Keratinocyte (primary cell): ENCODE measurements around the gene ANGPTL2. TPM values are rescaled to one million over a fixed set of nuclear protein-coding genes. Genes with fewer than 3 reads are reported as not detected.

Experiments used
- DNase-seq: peaks from one replicate; pipeline ENCODE4 v3.0.0-alpha.2; 2011; ENCODE audit warnings: low read depth, missing footprints, low spot score
- FAIRE-seq: peaks from 2 replicates; lab custom pipeline; 2011; peaks lifted over from hg19 to GRCh38; lab: Jason Lieb, UNC
- H2AFZ ChIP-seq: 2 replicates; pipeline ENCODE4 v1.6.0; 2012; ENCODE audit warnings: low read length, control low read depth, inconsistent platforms; ENCODE audit not compliant: control insufficient read depth
- H3K27ac ChIP-seq: 2 replicates; pipeline ENCODE4 v1.5.1; 2011; ENCODE audit warnings: low read length; ENCODE audit not compliant: control insufficient read depth, insufficient read depth
- H3K27me3 ChIP-seq: 3 replicates; pipeline ENCODE4 v1.6.0; 2011; ENCODE audit warnings: low read length; ENCODE audit not compliant: control insufficient read depth, insufficient read depth; ENCODE audit errors: extremely low read depth
- H3K36me3 ChIP-seq, 2 experiments: 2 replicates in 1 of 2; 3 replicates in 1 of 2; pipeline ENCODE4 v1.5.1; 2011; ENCODE audit warnings: low read length in 2 of 2, mild to moderate bottlenecking in 1 of 2; ENCODE audit not compliant: control insufficient read depth in 2 of 2, insufficient read depth in 2 of 2; ENCODE audit errors: extremely low read depth in 1 of 2
- H3K4me1 ChIP-seq: 3 replicates; pipeline ENCODE4 v1.5.1; 2011; ENCODE audit warnings: low read length; ENCODE audit not compliant: control insufficient read depth, insufficient read depth; ENCODE audit errors: extremely low read depth
- H3K4me2 ChIP-seq: 3 replicates; pipeline ENCODE4 v1.6.0; 2011; ENCODE audit warnings: low read depth, low read length; ENCODE audit not compliant: control insufficient read depth, insufficient read depth; ENCODE audit errors: extremely low read depth
- H3K4me3 ChIP-seq, 3 experiments: fragments of 200-600 bp in 1 of 3; sonication (generic) in 1 of 3; 2 replicates in 2 of 3; 3 replicates in 1 of 3; pipeline ENCODE4 v1.5.1; 2011 to 2016; ENCODE audit warnings: low read length in 3 of 3, mild to moderate bottlenecking in 3 of 3, control low read depth in 2 of 3, inconsistent platforms in 1 of 3, low read depth in 1 of 3, mixed read lengths in 1 of 3, mixed run types in 1 of 3, moderate library complexity in 1 of 3; ENCODE audit not compliant: control insufficient read depth in 2 of 3, insufficient read depth in 2 of 3; ENCODE audit errors: extremely low read depth in 1 of 3
- H3K79me2 ChIP-seq: 2 replicates; pipeline ENCODE4 v1.6.0; 2012; ENCODE audit warnings: low read length; ENCODE audit not compliant: control insufficient read depth, insufficient read depth
- H3K9ac ChIP-seq: 3 replicates; pipeline ENCODE4 v1.6.0; 2011; ENCODE audit warnings: low read length; ENCODE audit not compliant: control insufficient read depth, insufficient read depth; ENCODE audit errors: extremely low read depth
- H3K9me1 ChIP-seq: 3 replicates; pipeline ENCODE4 v1.6.0; 2011; ENCODE audit warnings: low read length; ENCODE audit not compliant: control insufficient read depth, insufficient read depth; ENCODE audit errors: extremely low read depth
- H3K9me3 ChIP-seq: 2 replicates; pipeline ENCODE4 v1.5.1; 2012; ENCODE audit warnings: low read depth, low read length; ENCODE audit not compliant: control insufficient read depth
- H4K20me1 ChIP-seq: 3 replicates; pipeline ENCODE4 v1.6.0; 2011; ENCODE audit warnings: low read length; ENCODE audit not compliant: control insufficient read depth, insufficient read depth; ENCODE audit errors: extremely low read depth
- EZH2 ChIP-seq: IDR thresholded peaks from one replicate; pipeline ENCODE4 v1.6.1; 2012; ENCODE audit warnings: inconsistent platforms, mild to moderate bottlenecking, low read length, moderate library complexity
- dilution Hi-C: fragments of 300-500 bp; cut with MboI; formaldehyde crosslinking; loops from one replicate; pipeline ENCODE4 v1.7.0; 2020; ENCODE audit warnings: low sequenced_read_pairs; ENCODE audit not compliant: extremely low pct_ligation_motif_present
- polyA plus RNA-seq, 5 experiments: library from polyadenylated mRNA; depleted of rRNA in 3 of 5; stranded (reverse) in 3 of 5; stranded (forward) in 1 of 5; unstranded in 1 of 5; fragments of >200 nt; gene quantifications; 1 replicate in 1 of 5; 2 replicates in 3 of 5; 3 replicates in 1 of 5; pipeline versions ENCODE4 v1.2.1 to v1.2.3, GENCODE V29; 2011 to 2012; ENCODE audit warnings: missing spikeins in 2 of 5, low read depth in 1 of 5, low replicate concordance in 1 of 5
- TF ChIP-seq, protein P1 (sequence below), 3 experiments: IDR thresholded peaks in 1 of 3; conservative IDR thresholded peaks in 1 of 3; optimal IDR thresholded peaks in 1 of 3; 2 replicates in 2 of 3; 3 replicates in 1 of 3; pipeline versions ENCODE3 to v1.5.1; 2011; ENCODE audit warnings: low read length in 3 of 3, mild to moderate bottlenecking in 3 of 3, moderate library complexity in 2 of 3, control low read depth in 1 of 3, inconsistent platforms in 1 of 3; ENCODE audit not compliant: insufficient read depth in 2 of 3; ENCODE audit errors: extremely low read depth in 1 of 3

ANGPTL2 gene
- polyA plus RNA-seq, 1 donor (not counting 4 experiments of a cell fraction or from before 2014, with no cell fraction given) = 0.18 TPM

DNA sequence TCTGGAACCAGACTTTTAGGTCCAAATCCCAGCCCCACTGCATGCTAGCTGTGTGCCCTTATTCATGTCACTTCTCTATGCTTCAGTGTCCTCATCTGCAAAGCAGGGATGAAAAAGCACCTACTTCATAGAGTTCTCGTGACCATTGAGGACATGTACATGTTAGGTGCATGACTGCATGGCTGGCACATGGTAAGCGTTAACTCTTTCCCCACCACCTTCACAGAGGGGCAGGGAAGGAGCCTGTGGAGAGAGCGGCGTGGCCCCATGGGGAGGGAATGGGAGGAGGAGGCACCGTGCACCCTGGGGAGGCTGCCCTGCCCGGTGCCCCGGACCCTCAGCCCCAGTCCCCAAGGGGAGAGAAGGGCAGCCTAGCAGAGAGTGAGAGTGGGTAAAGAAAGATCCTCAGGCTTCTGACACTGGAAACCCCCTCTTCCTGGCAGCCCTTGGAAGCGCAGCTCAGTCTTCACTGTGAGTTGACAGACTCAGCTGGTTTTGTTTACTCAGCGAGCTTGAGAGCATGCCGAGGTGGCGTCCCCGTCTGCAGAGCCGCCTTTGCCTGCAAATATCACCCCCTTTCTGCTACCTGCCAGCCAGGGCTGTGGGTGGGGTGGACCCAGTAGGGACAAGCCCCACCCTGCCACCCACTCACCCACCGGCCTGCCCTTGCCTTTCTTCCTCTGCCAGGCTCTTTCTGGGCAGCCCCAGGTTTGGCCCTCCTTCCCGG is 10.6 kb upstream of the ANGPTL2 start:
- H2AFZ ChIP-seq = no peak overlapping the region
- DNase-seq (no peak), FAIRE-seq (peak; percentile 5)
- TF ChIP-seq, protein P1, sequence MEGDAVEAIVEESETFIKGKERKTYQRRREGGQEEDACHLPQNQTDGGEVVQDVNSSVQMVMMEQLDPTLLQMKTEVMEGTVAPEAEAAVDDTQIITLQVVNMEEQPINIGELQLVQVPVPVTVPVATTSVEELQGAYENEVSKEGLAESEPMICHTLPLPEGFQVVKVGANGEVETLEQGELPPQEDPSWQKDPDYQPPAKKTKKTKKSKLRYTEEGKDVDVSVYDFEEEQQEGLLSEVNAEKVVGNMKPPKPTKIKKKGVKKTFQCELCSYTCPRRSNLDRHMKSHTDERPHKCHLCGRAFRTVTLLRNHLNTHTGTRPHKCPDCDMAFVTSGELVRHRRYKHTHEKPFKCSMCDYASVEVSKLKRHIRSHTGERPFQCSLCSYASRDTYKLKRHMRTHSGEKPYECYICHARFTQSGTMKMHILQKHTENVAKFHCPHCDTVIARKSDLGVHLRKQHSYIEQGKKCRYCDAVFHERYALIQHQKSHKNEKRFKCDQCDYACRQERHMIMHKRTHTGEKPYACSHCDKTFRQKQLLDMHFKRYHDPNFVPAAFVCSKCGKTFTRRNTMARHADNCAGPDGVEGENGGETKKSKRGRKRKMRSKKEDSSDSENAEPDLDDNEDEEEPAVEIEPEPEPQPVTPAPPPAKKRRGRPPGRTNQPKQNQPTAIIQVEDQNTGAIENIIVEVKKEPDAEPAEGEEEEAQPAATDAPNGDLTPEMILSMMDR (optimal IDR thresholded peaks at IDR 0.05 in 1 of 3, IDR thresholded peaks at IDR 0.05 in 1 of 3, conservative IDR thresholded peaks at IDR 0.05 in 1 of 3; ENCODE audit: extremely low read depth in 1 of 3, insufficient read depth in 2 of 3, low read length in 3 of 3) = no peak
- no peak for TF ChIP-seq EZH2
- H3K9me1 ChIP-seq = no peaks in the 10 kb centered on the region
- dilution Hi-C loops = no loop called here
- no peaks in the 10 kb centered on the region for H4K20me1 ChIP-seq
- peaks cover 4% of the 10 kb centered on the region for H3K27me3 ChIP-seq
- H3K79me2 ChIP-seq = no peaks in the 10 kb centered on the region
- H3K36me3 ChIP-seq = no peaks in the 10 kb centered on the region
- no peak overlapping the region for H3K4me3 ChIP-seq
- no peaks in the 10 kb centered on the region for H3K9me3 ChIP-seq
- H3K9ac ChIP-seq = no peak overlapping the region
- H3K4me2 ChIP-seq = no peak overlapping the region
- peaks cover 34% of the 10 kb centered on the region for H3K4me1 ChIP-seq
- H3K27ac ChIP-seq = no peak overlapping the region

DNA sequence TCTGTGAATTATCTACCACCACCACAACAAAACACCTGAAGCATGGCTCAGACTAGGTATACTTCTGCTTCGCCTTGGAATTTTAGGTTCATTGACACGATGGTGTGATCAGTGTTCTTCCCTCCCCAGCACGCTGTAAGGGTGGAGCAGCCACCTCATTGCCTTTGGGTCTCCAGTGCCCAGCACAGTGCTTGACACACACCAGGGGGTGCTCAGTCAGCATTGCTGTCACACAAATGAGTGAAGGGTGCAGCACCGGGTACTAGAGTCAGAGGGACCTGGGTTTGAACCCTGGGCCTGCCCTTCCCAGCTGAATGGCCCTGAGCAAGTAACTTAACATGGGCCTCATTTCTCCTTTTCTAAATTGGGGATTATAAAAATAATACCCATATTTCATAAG is 9.9 kb upstream of the ANGPTL2 start:
- dilution Hi-C loops = no loop called here
- H3K4me1 ChIP-seq = peaks cover 34% of the 10 kb centered on the region
- H4K20me1 ChIP-seq = no peaks in the 10 kb centered on the region
- no peak overlapping the region for H3K4me2 ChIP-seq
- peaks cover 2% of the 10 kb centered on the region for H3K27me3 ChIP-seq
- H3K79me2 ChIP-seq = no peaks in the 10 kb centered on the region
- FAIRE-seq (no peak), DNase-seq (no peak)
- H3K27ac ChIP-seq = no peak overlapping the region
- no peak overlapping the region for H3K4me3 ChIP-seq
- no peak for TF ChIP-seq EZH2
- TF ChIP-seq, protein P1 (optimal IDR thresholded peaks at IDR 0.05 in 1 of 3, IDR thresholded peaks at IDR 0.05 in 1 of 3, conservative IDR thresholded peaks at IDR 0.05 in 1 of 3; ENCODE audit: extremely low read depth in 1 of 3, insufficient read depth in 2 of 3, low read length in 3 of 3) = no peak
- H3K36me3 ChIP-seq = no peaks in the 10 kb centered on the region
- no peaks in the 10 kb centered on the region for H3K9me3 ChIP-seq
- H2AFZ ChIP-seq = no peak overlapping the region
- H3K9ac ChIP-seq = no peak overlapping the region
- H3K9me1 ChIP-seq = no peaks in the 10 kb centered on the region
